GM21576 (cell line): Measurements from ENCODE around the gene RBX1.
"Not testable (repeated sequence)": the region's sequence is repeated elsewhere in the genome, so short reads cannot be mapped to it uniquely, and the experiment has no call there.

Source experiments
- ATAC-seq: cut with Tn5 transposase; IDR thresholded peaks from one replicate; pipeline ENCODE4 v1.9.1; 2021; ENCODE audit warnings: mild to moderate bottlenecking, moderate library complexity; ENCODE audit not compliant: unreplicated experiment

Gene RBX1

GRCh38 chr22:40967111-40967760 lies 16.1 kb downstream of the RBX1 start:
- no peak for ATAC-seq

GRCh38 chr22:40972587-40972986 lies 21.4 kb downstream of the RBX1 start:
- ATAC-seq: no peak

- no peak for ATAC-seq
These were observed 22.0 kb downstream of the RBX1 start for GRCh38 chr22:40973144-40973543.

- ATAC-seq: no peak
These were observed 24.2 kb downstream of the RBX1 start for GRCh38 chr22:40975366-40975765.

- no peak for ATAC-seq
These were observed 25.9 kb downstream of the RBX1 start for GRCh38 chr22:40976866-40977700.

GRCh38 chr22:40979198-40979597 lies 28.0 kb downstream of the RBX1 start:
- no peak for ATAC-seq

- no peak for ATAC-seq
These were observed 28.7 kb downstream of the RBX1 start for GRCh38 chr22:40979871-40980270.

GRCh38 chr22:40982482-40983385 lies 31.6 kb downstream of the RBX1 start:
- ATAC-seq: no peak

- ATAC-seq: no peak
These were observed 40.1 kb downstream of the RBX1 start for GRCh38 chr22:40991298-40991697.

- ATAC-seq: no peak
These were observed 44.6 kb downstream of the RBX1 start for GRCh38 chr22:40995821-40996220.

- no peak for ATAC-seq
These were observed 46.3 kb downstream of the RBX1 start for GRCh38 chr22:40997520-40997919.

GRCh38 chr22:41000040-41000565 lies 48.9 kb downstream of the RBX1 start:
- no peak for ATAC-seq

GRCh38 chr22:41000941-41001721 lies 50.0 kb downstream of the RBX1 start:
- no peak for ATAC-seq

GRCh38 chr22:41001722-41002122 lies 50.5 kb downstream of the RBX1 start:
- no peak for ATAC-seq

GRCh38 chr22:41002386-41002785 lies 51.2 kb downstream of the RBX1 start:
- not testable (repeated sequence) for ATAC-seq

GRCh38 chr22:41003066-41003465 lies 51.9 kb downstream of the RBX1 start:
- ATAC-seq: no peak

- no peak for ATAC-seq
These were observed 52.8 kb downstream of the RBX1 start for GRCh38 chr22:41003976-41004375.

- ATAC-seq: no peak
These were observed 58.2 kb downstream of the RBX1 start for GRCh38 chr22:41009222-41009948.

- no peak for ATAC-seq
These were observed 63.8 kb downstream of the RBX1 start for GRCh38 chr22:41015003-41015402.
